ENCODE results near the gene SBF1.

DNA sequence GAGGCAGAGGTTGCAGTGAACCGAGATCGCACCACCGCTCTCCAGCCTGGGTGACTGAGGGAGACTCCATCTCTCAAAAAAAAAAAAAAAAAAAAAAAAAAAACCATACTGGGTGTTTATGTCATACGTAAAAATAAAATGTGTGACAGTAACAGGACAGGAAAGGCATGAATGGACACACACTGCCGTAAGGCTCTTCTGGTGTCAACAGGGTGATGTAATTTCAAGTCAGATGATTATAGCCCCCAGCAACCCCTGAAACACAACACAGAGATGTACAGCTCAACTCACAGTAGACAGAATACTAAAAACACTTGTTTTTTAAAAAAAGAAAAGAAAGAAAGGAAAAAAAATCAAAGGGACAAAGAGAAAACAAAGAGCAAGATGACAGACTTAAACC, 22.2 kb downstream of the SBF1 start:
- TF ChIP-seq EP300 (IDR thresholded peaks at IDR 0.05) = no peak
- TF ChIP-seq, protein P1, sequence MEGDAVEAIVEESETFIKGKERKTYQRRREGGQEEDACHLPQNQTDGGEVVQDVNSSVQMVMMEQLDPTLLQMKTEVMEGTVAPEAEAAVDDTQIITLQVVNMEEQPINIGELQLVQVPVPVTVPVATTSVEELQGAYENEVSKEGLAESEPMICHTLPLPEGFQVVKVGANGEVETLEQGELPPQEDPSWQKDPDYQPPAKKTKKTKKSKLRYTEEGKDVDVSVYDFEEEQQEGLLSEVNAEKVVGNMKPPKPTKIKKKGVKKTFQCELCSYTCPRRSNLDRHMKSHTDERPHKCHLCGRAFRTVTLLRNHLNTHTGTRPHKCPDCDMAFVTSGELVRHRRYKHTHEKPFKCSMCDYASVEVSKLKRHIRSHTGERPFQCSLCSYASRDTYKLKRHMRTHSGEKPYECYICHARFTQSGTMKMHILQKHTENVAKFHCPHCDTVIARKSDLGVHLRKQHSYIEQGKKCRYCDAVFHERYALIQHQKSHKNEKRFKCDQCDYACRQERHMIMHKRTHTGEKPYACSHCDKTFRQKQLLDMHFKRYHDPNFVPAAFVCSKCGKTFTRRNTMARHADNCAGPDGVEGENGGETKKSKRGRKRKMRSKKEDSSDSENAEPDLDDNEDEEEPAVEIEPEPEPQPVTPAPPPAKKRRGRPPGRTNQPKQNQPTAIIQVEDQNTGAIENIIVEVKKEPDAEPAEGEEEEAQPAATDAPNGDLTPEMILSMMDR (IDR thresholded peaks at IDR 0.05) = no peak
